Caco-2 (cell line): Measurements from ENCODE around the gene CKLF. TPM values are rescaled to one million over a fixed set of nuclear protein-coding genes. Genes with fewer than 3 reads are reported as not detected.

ENCODE experiments used
- BruUV-seq: library from RNA; stranded (reverse); fragments of 400-500 nt; replicated peaks from 2 replicates; lab custom pipeline; 2021; lab: Mats Ljungman, UMichigan
- CTCF ChIA-PET: fragments of 300-600 bp; sonication (Branson Sonifier 250); formaldehyde crosslinking; loops from one replicate; lab custom pipeline; 2022; ENCODE audit warnings: antibody characterized with exemption; lab: Charles Lee
- POLR2A ChIA-PET: fragments of 300-600 bp; sonication (Branson Sonifier 250); formaldehyde crosslinking; loops from one replicate; lab custom pipeline; 2022; ENCODE audit warnings: antibody characterized with exemption; lab: Charles Lee
- DNase-seq, 2 experiments: peaks; one replicate each; pipeline versions ENCODE4 v3.0.0 to v3.0.0-alpha.2; 2020 to 2022
- H3K27me3 ChIP-seq: replicated peaks from 2 replicates; pipeline ENCODE4 v1.6.0; 2011; ENCODE audit warnings: low read length; ENCODE audit not compliant: control insufficient read depth, insufficient read depth
- H3K36me3 ChIP-seq: 2 replicates; pipeline ENCODE4 v1.5.1; 2011; ENCODE audit warnings: low read length; ENCODE audit not compliant: control insufficient read depth, insufficient read depth
- H3K4me1 ChIP-seq: fragments of 250-450 bp; sonication (Bioruptor Pico); 2 replicates; pipeline ENCODE4 v1.5.1; 2020; ENCODE audit warnings: mild to moderate bottlenecking
- H3K4me3 ChIP-seq: 2 replicates; pipeline ENCODE4 v1.5.1; 2011; ENCODE audit warnings: low read depth, mild to moderate bottlenecking, control low read depth, low read length
- H3K9me3 ChIP-seq: fragments of 250-450 bp; sonication (Bioruptor Pico); 2 replicates; pipeline ENCODE4 v1.5.1; 2020; ENCODE audit warnings: mild to moderate bottlenecking, moderate library complexity
- H3K27ac Mint-ChIP-seq: one replicate; pipeline ENCODE4 v1.8.0; 2022; ENCODE audit warnings: mixed read lengths; ENCODE audit not compliant: unreplicated experiment
- H3K27me3 Mint-ChIP-seq: one replicate; pipeline ENCODE4 v1.8.0; 2022; ENCODE audit warnings: mixed read lengths; ENCODE audit not compliant: insufficient read depth, unreplicated experiment
- H3K36me3 Mint-ChIP-seq: one replicate; pipeline ENCODE4 v1.8.0; 2022; ENCODE audit warnings: mild to moderate bottlenecking, mixed read lengths; ENCODE audit not compliant: insufficient read depth, unreplicated experiment
- H3K4me1 Mint-ChIP-seq: one replicate; pipeline ENCODE4 v1.8.0; 2022; ENCODE audit warnings: low read depth, mixed read lengths; ENCODE audit not compliant: unreplicated experiment
- H3K4me3 Mint-ChIP-seq: one replicate; pipeline ENCODE4 v1.8.0; 2022; ENCODE audit warnings: mild to moderate bottlenecking, moderate library complexity, mixed read lengths; ENCODE audit not compliant: unreplicated experiment
- H3K9me3 Mint-ChIP-seq: one replicate; pipeline ENCODE4 v1.8.0; 2022; ENCODE audit warnings: mixed read lengths; ENCODE audit not compliant: unreplicated experiment
- intact Hi-C: fragments of 100-400 bp; cut with micrococcal nuclease; formaldehyde crosslinking; loops from one replicate; pipeline ENCODE4 v1.10.0; 2022; ENCODE audit not compliant: unreplicated experiment
- total RNA-seq: library from RNA; stranded (reverse); gene quantifications from 2 replicates; pipeline ENCODE4 v1.2.3, GENCODE V29; 2022
- TF ChIP-seq, protein P1 (sequence below), 2 experiments: fragments of 200-600 bp in 1 of 2; IDR thresholded peaks; 1 replicate in 1 of 2; 2 replicates in 1 of 2; pipeline versions ENCODE4 v1.5.1 to v1.8.0; 2011 to 2022; ENCODE audit warnings: antibody characterized with exemption in 1 of 2, control low read depth in 1 of 2, inconsistent platforms in 1 of 2, low read depth in 1 of 2, low read length in 1 of 2, mild to moderate bottlenecking in 1 of 2, moderate library complexity in 1 of 2; ENCODE audit not compliant: insufficient read depth in 1 of 2, severe bottlenecking in 1 of 2, unreplicated experiment in 1 of 2

CKLF gene
- total RNA-seq, 1 experiment from 2014 or later = 103 TPM

DNA sequence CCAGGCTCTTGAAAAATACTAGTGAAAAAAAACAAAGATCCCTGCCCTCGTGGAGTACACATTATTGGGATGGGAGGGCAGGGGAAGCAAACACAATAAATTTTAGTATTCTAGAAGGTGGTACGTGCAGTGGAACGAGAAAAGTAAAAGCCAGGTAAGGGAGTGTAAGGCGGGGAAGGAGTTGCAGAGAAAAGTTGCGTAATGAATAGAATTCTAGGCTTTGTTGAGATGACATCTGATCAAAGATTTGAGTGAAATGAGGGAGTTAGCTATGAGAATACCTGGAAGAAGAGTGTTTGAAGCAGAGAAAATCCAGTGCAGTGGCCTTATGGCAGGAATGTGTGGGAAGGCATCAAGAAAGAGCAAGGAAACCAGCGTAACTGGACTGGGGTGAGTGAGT, 2.1 kb downstream of the CKLF start:
- Mint-ChIP-seq H3K27me3 (no peaks in the 10 kb centered on the region), H3K27ac (no peak overlapping the region), H3K9me3 (no peaks in the 10 kb centered on the region), H3K4me3 (no peak overlapping the region), H3K4me1 (peaks cover 34% of the 10 kb centered on the region), H3K36me3 (peaks cover 36% of the 10 kb centered on the region)
- H3K4me1 ChIP-seq = peaks cover 19% of the 10 kb centered on the region
- H3K4me3 ChIP-seq = no peak overlapping the region
- no peaks in the 10 kb centered on the region for H3K36me3 ChIP-seq
- intact Hi-C loops = loop anchor here (5.0 kb wide), 1 partner anchor 48 kb away; the partner anchor contains the start of gene CMTM3
- POLR2A ChIA-PET = no interaction called here
- no TSS peak for BruUV-seq
- DNase-seq = no peak
- no peaks in the 10 kb centered on the region for H3K9me3 ChIP-seq
- no peaks in the 10 kb centered on the region for H3K27me3 ChIP-seq
- TF ChIP-seq, protein P1, sequence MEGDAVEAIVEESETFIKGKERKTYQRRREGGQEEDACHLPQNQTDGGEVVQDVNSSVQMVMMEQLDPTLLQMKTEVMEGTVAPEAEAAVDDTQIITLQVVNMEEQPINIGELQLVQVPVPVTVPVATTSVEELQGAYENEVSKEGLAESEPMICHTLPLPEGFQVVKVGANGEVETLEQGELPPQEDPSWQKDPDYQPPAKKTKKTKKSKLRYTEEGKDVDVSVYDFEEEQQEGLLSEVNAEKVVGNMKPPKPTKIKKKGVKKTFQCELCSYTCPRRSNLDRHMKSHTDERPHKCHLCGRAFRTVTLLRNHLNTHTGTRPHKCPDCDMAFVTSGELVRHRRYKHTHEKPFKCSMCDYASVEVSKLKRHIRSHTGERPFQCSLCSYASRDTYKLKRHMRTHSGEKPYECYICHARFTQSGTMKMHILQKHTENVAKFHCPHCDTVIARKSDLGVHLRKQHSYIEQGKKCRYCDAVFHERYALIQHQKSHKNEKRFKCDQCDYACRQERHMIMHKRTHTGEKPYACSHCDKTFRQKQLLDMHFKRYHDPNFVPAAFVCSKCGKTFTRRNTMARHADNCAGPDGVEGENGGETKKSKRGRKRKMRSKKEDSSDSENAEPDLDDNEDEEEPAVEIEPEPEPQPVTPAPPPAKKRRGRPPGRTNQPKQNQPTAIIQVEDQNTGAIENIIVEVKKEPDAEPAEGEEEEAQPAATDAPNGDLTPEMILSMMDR (IDR thresholded peaks at IDR 0.05; ENCODE audit: insufficient read depth in 1 of 2, low read depth in 1 of 2, low read length in 1 of 2, severe bottlenecking in 1 of 2, unreplicated experiment in 1 of 2) = no peak
- CTCF ChIA-PET = no interaction called here

DNA sequence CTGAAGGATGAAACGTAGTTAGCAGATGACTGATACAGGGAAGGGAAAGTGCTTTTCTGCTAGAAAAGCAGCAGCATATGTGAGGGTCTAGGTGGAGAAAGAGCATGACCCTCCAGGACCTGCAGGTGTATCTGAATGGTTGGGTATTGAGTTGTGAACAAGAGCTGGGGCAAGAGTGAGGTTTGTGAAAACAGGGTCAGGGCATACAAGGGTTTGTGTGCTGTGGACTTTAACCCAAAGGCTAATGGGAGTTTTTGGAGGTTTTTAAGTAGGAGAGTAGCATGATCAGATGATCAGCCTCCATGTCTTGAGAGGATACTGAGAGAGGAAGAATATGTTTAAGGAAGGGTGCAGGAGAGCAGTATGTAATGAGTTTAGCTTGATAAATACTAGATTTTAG, 7.7 kb downstream of the CKLF start:
- intact Hi-C loops = no loop called here
- no peak overlapping the region for H3K27ac Mint-ChIP-seq
- no peaks in the 10 kb centered on the region for H3K27me3 Mint-ChIP-seq
- DNase-seq = no peak
- no peaks in the 10 kb centered on the region; the same call in 1 of the 2 replicates for H3K36me3 ChIP-seq
- BruUV-seq = no TSS peak
- H3K36me3 Mint-ChIP-seq = peaks cover 40% of the 10 kb centered on the region
- no peaks in the 10 kb centered on the region for H3K27me3 ChIP-seq
- H3K9me3 ChIP-seq = no peaks in the 10 kb centered on the region
- no peak overlapping the region for H3K4me3 ChIP-seq
- H3K9me3 Mint-ChIP-seq = no peaks in the 10 kb centered on the region
- ChIA-PET CTCF (interaction anchor here (0.7 kb wide), 1 partner anchor 30 kb away, joined by 3 read pairs; no protein-coding TSS in a partner anchor), POLR2A (interaction anchor here (0.5 kb wide), 1 partner anchor 1286 kb away, joined by 4 read pairs; no protein-coding TSS in a partner anchor)
- H3K4me1 ChIP-seq = no peaks in the 10 kb centered on the region
- no peak overlapping the region for H3K4me3 Mint-ChIP-seq
- TF ChIP-seq, protein P1 (IDR thresholded peaks at IDR 0.05; ENCODE audit: insufficient read depth in 1 of 2, low read depth in 1 of 2, low read length in 1 of 2, severe bottlenecking in 1 of 2, unreplicated experiment in 1 of 2) = no peak
- H3K4me1 Mint-ChIP-seq = peaks cover 20% of the 10 kb centered on the region

DNA sequence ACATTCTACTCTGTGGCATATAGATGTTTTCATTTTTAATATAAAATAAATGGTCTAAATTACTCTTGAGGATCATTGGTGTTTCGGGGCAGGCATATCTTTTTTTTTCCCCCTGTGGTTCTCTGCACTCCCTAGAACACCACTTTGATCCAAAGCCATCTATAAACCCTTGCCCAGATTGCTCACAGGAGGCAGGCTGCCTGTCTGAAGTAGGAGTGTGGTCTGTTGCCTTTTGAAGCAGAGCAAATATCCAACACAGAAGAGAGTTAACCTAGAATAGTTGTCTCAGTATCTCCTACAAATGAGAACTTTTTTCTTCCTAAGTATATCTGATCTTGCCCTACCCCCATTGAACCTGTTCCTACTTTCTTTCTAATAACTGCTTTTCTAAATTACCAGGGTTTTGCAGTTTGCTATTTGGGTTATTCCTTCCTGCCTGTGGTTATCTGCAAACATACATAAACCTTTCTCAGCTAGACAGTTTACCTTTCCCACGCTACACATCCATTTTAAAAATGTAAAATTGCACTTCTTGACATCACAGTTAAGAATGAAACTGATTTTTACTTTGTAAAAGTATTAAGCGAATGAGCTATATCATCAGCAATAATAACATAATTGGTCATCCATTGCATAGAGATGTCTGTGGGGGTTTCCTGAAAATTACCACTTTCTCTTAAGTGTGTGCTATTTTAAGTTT, 9.2 kb downstream of the CKLF start:
- BruUV-seq = no TSS peak
- peaks cover 10% of the 10 kb centered on the region for H3K4me1 Mint-ChIP-seq
- Histone ChIP-seq H3K9me3 (no peaks in the 10 kb centered on the region), H3K4me1 (no peaks in the 10 kb centered on the region), H3K27me3 (no peaks in the 10 kb centered on the region), H3K36me3 (peaks cover 2% of the 10 kb centered on the region), H3K4me3 (no peak overlapping the region)
- no peak for DNase-seq
- CTCF ChIA-PET = no interaction called here
- no peaks in the 10 kb centered on the region for H3K27me3 Mint-ChIP-seq
- H3K27ac Mint-ChIP-seq = no peak overlapping the region
- no peaks in the 10 kb centered on the region for H3K9me3 Mint-ChIP-seq
- H3K4me3 Mint-ChIP-seq = no peak overlapping the region
- POLR2A ChIA-PET = no interaction called here
- peaks cover 47% of the 10 kb centered on the region for H3K36me3 Mint-ChIP-seq
- TF ChIP-seq, protein P1 (IDR thresholded peaks at IDR 0.05; ENCODE audit: insufficient read depth in 1 of 2, low read depth in 1 of 2, low read length in 1 of 2, severe bottlenecking in 1 of 2, unreplicated experiment in 1 of 2) = no peak
- intact Hi-C loops = no loop called here
